ENCODE results near the gene COASY. TPM values are rescaled to one million over a fixed set of nuclear protein-coding genes. Genes with fewer than 3 reads are reported as not detected.

Gene COASY
- total RNA-seq, 4 donors from 2014 or later: 13.4 to 27.5 (median 22.4) TPM

- peaks cover 0 to 2% (median under 1%) of the 10 kb centered on the region in 4 donors for H3K36me3 ChIP-seq
- DNase-seq (ENCODE audit: extremely low spot score): no peak
- peaks cover 15 to 78% (median 69%) of the 10 kb centered on the region in 4 donors for H3K4me1 ChIP-seq
- no peak overlapping the region for H3K27ac ChIP-seq (replicated peaks in 1 of 4)
- H3K4me3 ChIP-seq: no peak overlapping the region
- H3K27me3 ChIP-seq: no peaks in the 10 kb centered on the region
- WGBS: 85% methylated on average over 6 of the region's 6 CpGs
- no peaks in the 10 kb centered on the region for H3K9me3 ChIP-seq
- no peak for TF ChIP-seq POLR2AphosphoS5 (IDR thresholded peaks at IDR 0.05)
- TF ChIP-seq, protein P1, sequence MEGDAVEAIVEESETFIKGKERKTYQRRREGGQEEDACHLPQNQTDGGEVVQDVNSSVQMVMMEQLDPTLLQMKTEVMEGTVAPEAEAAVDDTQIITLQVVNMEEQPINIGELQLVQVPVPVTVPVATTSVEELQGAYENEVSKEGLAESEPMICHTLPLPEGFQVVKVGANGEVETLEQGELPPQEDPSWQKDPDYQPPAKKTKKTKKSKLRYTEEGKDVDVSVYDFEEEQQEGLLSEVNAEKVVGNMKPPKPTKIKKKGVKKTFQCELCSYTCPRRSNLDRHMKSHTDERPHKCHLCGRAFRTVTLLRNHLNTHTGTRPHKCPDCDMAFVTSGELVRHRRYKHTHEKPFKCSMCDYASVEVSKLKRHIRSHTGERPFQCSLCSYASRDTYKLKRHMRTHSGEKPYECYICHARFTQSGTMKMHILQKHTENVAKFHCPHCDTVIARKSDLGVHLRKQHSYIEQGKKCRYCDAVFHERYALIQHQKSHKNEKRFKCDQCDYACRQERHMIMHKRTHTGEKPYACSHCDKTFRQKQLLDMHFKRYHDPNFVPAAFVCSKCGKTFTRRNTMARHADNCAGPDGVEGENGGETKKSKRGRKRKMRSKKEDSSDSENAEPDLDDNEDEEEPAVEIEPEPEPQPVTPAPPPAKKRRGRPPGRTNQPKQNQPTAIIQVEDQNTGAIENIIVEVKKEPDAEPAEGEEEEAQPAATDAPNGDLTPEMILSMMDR (IDR thresholded peaks at IDR 0.05): no peak
- no peak for TF ChIP-seq POLR2A (IDR thresholded peaks at IDR 0.05; ENCODE audit: low read depth)
- no peak for TF ChIP-seq EP300 (IDR thresholded peaks at IDR 0.05)
- intact Hi-C loops (cut with DNase I): no loop called here
Observed at GRCh38 chr17:42527932-42528331, 34.0 kb upstream of the COASY start.

GRCh38 chr17:42529061-42529460, 32.9 kb upstream of the COASY start:
- Histone ChIP-seq H3K27me3 (no peaks in the 10 kb centered on the region), H3K4me3 (no peak overlapping the region), H3K27ac (replicated peaks in 1 of 4) (no peak overlapping the region), H3K36me3 (no peaks in the 10 kb centered on the region), H3K4me1 (peaks cover 11 to 67% (median 60%) of the 10 kb centered on the region in 4 donors), H3K9me3 (no peaks in the 10 kb centered on the region)
- WGBS: 62% methylated on average over 3 of the region's 3 CpGs
- DNase-seq (ENCODE audit: extremely low spot score): no peak
- TF ChIP-seq EP300 (IDR thresholded peaks at IDR 0.05) (no peak), POLR2A (IDR thresholded peaks at IDR 0.05; ENCODE audit: low read depth) (no peak), POLR2AphosphoS5 (IDR thresholded peaks at IDR 0.05) (no peak)
- TF ChIP-seq, protein P1 (IDR thresholded peaks at IDR 0.05): no peak
- intact Hi-C loops (cut with DNase I): no loop called here

DNA sequence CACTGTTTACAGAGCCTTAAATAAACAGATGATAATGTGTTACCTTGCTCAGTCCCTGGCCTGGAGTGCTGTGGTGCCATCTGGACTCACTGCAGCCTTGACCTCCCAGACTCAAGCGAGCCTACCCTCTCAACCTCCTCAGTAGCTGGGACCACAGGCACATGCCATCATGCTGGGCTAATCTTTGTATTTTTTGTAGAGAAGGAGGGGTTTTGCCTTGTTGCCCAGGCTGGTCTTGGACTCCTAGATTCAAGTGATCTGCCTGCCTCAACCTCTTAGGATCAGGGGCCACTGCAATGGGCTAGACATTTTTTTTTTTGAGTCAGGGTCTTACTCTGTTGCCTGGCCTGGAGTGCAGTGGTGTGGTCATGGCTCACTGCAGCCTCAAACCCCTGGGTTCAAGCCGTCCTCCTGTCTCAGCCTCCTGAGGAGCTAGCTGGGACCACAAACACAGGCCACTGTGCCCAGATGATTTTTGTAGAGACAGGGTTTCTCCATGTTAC, 30.9 kb upstream of the COASY start:
- intact Hi-C loops (cut with DNase I): no loop called here

DNA sequence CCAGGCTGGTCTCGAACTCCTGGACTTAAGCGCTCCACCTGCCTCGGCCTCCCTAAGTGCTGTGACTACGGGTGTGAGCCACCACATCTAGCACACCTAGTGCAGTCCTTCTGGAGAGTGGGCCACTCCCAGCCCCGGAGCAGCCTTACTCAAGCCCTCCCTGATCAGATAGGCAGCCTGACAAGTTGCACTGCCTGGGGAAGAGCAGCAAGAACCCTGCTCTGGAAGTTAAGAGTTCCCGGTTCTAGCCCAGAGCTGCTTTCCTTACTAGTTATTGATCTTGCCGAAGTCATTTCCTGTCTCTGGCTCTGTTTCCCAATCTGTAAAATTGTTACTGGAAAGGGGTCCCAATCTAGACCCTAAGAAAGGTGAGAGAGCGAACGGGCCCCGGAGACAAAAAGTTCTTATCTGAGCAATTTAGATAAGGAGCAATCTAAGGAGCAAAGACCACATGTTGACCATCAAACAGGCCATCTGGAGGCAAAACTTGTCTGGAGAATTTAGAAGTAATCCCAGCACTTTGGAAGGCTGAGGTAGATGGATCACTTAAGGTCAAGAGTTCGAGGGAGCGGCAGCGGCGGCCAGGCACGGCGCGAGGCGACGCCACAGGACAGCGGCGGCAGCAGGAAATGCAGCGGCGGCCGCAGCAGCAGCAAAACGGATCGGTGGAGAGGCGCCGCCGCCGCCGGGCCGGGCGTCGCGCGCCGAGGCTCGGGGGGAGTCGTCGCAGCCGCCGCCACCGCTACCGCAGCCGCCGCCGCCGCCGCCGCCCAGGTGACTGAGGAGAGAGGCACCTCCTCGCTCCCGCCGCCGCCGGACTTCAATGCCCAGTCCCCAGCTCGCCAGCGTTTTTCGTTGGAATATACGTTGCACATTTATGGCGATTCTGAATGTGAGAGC, 30.2 kb upstream of the COASY start:
- no peaks in the 10 kb centered on the region for H3K27me3 ChIP-seq
- no peaks in the 10 kb centered on the region for H3K36me3 ChIP-seq
- intact Hi-C loops (cut with DNase I): no loop called here
- DNase-seq (ENCODE audit: extremely low spot score): no peak
- H3K4me1 ChIP-seq: peaks cover 10 to 58% (median 52%) of the 10 kb centered on the region in 4 donors
- H3K4me3 ChIP-seq: peak overlapping the region; percentile 54 to 66 (median 60)
- 16% methylated on average over 18 of the region's 60 CpGs for WGBS
- no peaks in the 10 kb centered on the region for H3K9me3 ChIP-seq
- TF ChIP-seq, protein P1 (IDR thresholded peaks at IDR 0.05): peak; percentile 38 to 76 (median 65)
- TF ChIP-seq POLR2A (IDR thresholded peaks at IDR 0.05; ENCODE audit: low read depth) (no peak), POLR2AphosphoS5 (IDR thresholded peaks at IDR 0.05) (peak; percentile 34 to 61)
- peak overlapping the region; percentile 82 to 87 (median 84) for H3K27ac ChIP-seq (replicated peaks in 1 of 4)

More for the DNA sequence above, 30.9 kb upstream of the COASY start:
- Histone ChIP-seq H3K4me1 (peaks cover 15 to 62% (median 57%) of the 10 kb centered on the region in 4 donors), H3K27ac (replicated peaks in 1 of 4) (peak overlapping the region; percentile 82 to 87 (median 84)), H3K4me3 (no peak overlapping the region), H3K36me3 (no peaks in the 10 kb centered on the region), H3K27me3 (no peaks in the 10 kb centered on the region), H3K9me3 (no peaks in the 10 kb centered on the region)
- no peak for DNase-seq (ENCODE audit: extremely low spot score)
- TF ChIP-seq POLR2A (IDR thresholded peaks at IDR 0.05; ENCODE audit: low read depth) (no peak), POLR2AphosphoS5 (IDR thresholded peaks at IDR 0.05) (no peak), EP300 (IDR thresholded peaks at IDR 0.05) (no peak)
- TF ChIP-seq, protein P1 (IDR thresholded peaks at IDR 0.05): no peak
- 82% methylated on average over 1 of the region's 2 CpGs for WGBS
